ENCODE measurements around the gene UBR3.
"Not testable (repeated sequence)": the region's sequence is repeated elsewhere in the genome, so short reads cannot be mapped to it uniquely, and the experiment has no call there.

Gene UBR3

DNA sequence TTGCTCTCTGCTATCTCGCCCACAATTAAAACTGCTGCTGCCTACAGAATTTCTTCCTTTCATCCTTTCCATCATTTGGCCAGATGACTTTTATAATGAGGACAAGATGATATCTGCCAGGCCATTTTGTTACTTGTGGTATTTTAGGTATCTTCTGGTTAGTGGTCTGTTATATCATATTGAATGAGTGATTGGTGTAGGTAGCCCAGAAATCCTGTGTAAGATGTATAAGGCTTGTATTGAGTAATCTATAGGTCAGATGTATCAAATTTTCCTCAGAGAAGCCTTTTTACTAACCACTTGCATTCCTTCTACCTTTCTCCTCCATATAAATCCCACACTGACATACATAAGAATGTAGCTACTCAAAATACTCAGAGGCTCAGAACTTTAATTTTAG, 118.3 kb downstream of the UBR3 start:
- no peak overlapping the region for H3K27ac ChIP-seq
- TF ChIP-seq, protein P1, sequence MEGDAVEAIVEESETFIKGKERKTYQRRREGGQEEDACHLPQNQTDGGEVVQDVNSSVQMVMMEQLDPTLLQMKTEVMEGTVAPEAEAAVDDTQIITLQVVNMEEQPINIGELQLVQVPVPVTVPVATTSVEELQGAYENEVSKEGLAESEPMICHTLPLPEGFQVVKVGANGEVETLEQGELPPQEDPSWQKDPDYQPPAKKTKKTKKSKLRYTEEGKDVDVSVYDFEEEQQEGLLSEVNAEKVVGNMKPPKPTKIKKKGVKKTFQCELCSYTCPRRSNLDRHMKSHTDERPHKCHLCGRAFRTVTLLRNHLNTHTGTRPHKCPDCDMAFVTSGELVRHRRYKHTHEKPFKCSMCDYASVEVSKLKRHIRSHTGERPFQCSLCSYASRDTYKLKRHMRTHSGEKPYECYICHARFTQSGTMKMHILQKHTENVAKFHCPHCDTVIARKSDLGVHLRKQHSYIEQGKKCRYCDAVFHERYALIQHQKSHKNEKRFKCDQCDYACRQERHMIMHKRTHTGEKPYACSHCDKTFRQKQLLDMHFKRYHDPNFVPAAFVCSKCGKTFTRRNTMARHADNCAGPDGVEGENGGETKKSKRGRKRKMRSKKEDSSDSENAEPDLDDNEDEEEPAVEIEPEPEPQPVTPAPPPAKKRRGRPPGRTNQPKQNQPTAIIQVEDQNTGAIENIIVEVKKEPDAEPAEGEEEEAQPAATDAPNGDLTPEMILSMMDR (conservative IDR thresholded peaks at IDR 0.05): no peak
- TF ChIP-seq ZFX (IDR thresholded peaks at IDR 0.05): no peak

DNA sequence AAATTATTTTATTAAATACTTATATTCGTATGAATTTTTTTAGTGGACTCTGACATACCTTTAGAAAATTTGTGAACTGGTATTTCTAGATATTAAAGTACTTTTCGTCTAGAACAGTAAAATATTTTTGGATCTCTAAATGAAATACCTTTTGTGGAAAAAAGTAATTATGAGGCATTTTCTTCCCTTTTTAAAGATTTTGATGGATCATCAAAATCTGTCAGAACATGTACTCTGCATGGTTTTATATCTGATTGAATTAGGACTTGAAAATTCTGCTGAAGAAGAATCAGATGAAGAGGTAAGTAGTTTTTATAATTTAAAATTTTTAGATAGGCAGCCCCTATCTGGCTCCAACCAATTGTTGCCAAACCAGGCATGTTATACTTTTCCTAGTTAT, 118.8 kb downstream of the UBR3 start:
- TF ChIP-seq ZFX (IDR thresholded peaks at IDR 0.05): no peak
- TF ChIP-seq, protein P1 (conservative IDR thresholded peaks at IDR 0.05): no peak
- no peak overlapping the region for H3K27ac ChIP-seq

DNA sequence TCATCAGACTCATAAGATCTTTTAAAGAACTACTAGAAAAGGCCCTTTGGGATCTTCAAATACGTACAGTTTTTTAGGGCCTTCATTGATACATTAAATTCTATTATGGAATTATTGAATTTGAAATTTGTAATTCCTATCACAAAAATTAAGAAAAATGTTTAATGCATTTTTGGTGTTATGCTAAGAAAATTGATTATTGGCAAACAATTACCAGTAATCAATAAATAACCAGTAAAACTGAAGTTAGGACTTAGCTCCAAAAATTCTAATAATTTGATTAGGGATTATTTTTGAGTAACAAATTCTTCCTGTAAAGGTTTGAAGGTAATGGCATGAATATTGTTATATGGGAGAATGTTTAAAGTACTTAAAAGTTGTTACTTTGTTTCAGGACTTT, 119.3 kb downstream of the UBR3 start:
- H3K27ac ChIP-seq: no peak overlapping the region
- no peak for TF ChIP-seq ZFX (IDR thresholded peaks at IDR 0.05)
- TF ChIP-seq, protein P1 (conservative IDR thresholded peaks at IDR 0.05): no peak

DNA sequence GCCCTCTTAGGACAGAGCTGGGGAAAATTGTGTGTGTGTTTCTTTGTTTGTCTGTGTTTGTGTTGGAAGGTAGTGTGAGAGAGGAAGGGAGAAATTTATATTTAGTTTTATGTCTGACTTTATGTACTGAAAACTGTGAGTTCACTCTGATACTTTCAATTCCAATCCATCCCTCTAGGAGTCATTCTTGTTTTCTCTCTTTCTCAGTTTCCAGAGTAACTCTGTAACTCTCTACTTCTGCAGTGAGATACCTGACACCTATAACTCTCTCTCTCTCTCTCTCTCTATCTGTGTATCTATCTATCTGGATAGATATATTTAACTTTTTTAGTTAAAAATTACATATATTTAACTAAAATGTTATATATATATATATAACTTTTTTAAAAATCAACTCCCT, 128.7 kb downstream of the UBR3 start:
- TF ChIP-seq ZFX (IDR thresholded peaks at IDR 0.05): no peak
- TF ChIP-seq, protein P1 (conservative IDR thresholded peaks at IDR 0.05): no peak
- H3K27ac ChIP-seq: no peak overlapping the region

DNA sequence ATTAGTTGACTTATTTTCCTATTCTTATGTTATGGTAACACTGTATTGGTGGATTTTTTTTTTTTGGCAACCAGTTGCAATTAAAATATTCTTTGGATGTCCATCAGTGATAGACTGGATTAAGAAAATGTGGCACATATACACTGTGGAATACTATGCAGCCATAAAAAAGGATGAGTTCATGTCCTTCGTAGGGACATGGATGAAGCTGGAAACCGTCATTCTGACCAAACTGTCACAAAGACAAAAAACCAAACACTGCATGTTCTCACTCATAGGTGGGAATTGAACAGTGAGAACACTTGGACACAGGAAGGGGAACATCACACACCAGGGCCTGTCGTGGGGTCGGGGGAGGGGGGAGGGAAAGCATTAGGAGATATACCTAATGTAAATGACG, 130.0 kb downstream of the UBR3 start:
- not testable (repeated sequence) for H3K27ac ChIP-seq

DNA sequence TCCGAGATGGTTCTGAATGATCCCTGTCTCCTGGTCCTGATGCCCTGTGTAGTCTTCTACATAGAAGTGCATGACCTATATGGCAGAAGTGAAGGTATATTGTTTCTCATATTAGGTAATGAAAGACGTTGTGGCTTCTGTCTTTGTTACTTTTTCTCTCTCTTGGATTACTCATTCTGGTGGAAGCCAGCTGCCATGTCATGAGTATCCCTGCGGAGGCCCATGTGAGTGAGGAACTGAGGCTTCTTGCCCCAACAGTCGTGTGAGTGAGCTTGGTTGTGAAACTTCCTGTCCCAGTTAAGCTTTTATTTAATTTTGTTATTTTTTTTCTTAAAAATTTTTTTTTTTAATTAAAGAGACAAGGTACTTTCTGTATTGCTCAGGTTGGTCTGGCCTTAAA, 134.7 kb downstream of the UBR3 start:
- TF ChIP-seq, protein P1 (conservative IDR thresholded peaks at IDR 0.05): no peak
- TF ChIP-seq ZFX (IDR thresholded peaks at IDR 0.05): no peak
- H3K27ac ChIP-seq: no peak overlapping the region

DNA sequence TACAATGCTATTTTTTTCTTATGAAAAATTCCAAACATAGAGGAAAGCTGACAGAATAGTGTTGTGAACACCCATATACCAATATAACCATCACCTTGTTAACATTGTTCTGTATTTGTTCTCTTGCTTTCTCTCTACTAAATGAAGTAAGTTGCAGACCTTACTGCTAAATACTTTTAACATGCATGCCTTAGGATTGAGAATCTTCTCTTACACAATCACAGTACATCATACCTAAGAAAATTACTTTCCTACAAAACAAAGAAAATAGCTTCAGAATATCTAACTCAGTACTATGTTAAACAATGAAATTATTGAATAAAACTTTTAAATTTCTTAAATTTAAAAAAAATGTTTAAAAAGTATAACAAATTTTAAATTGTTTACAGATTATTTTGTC, 136.5 kb downstream of the UBR3 start:
- TF ChIP-seq, protein P1 (conservative IDR thresholded peaks at IDR 0.05): no peak
- TF ChIP-seq ZFX (IDR thresholded peaks at IDR 0.05): no peak
- H3K27ac ChIP-seq: no peak overlapping the region

DNA sequence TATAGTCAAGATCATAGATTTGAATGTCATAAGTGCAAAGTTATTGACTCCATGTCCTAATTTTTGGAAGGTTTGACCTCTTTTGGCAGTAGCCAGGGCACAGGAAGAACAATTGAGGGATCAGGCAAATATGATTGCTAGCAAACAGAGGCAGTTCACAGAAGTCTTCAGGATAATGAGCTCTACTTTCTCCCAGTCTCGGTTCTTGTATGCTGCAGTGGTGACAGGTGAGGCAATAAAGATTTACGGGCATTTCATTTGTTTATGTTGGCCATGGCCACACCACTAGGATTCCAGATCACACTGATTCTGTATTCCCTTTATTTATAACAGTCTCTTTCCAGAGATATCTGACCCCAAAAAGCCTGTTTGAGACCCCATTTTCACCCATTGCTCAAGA, 137.5 kb downstream of the UBR3 start:
- TF ChIP-seq, protein P1 (conservative IDR thresholded peaks at IDR 0.05): no peak
- no peak for TF ChIP-seq ZFX (IDR thresholded peaks at IDR 0.05)
- H3K27ac ChIP-seq: no peak overlapping the region

Data from C4-2B (cell line).